K562 treated with DMSO at 1 percent for 4 hours (cell line): Measurements from ENCODE around the gene ZNF174. TPM values are rescaled to one million over a fixed set of nuclear protein-coding genes. Genes with fewer than 3 reads are reported as not detected.

Experiments
- total RNA-seq: library from RNA; unstranded; fragments of 300-600 nt; gene quantifications from 2 replicates; pipeline ENCODE4 v1.2.3, GENCODE V29; 2022; ENCODE audit not compliant: insufficient read depth

ZNF174 gene
- 10.9 and 14.2 TPM in 2 replicates for total RNA-seq

DNA sequence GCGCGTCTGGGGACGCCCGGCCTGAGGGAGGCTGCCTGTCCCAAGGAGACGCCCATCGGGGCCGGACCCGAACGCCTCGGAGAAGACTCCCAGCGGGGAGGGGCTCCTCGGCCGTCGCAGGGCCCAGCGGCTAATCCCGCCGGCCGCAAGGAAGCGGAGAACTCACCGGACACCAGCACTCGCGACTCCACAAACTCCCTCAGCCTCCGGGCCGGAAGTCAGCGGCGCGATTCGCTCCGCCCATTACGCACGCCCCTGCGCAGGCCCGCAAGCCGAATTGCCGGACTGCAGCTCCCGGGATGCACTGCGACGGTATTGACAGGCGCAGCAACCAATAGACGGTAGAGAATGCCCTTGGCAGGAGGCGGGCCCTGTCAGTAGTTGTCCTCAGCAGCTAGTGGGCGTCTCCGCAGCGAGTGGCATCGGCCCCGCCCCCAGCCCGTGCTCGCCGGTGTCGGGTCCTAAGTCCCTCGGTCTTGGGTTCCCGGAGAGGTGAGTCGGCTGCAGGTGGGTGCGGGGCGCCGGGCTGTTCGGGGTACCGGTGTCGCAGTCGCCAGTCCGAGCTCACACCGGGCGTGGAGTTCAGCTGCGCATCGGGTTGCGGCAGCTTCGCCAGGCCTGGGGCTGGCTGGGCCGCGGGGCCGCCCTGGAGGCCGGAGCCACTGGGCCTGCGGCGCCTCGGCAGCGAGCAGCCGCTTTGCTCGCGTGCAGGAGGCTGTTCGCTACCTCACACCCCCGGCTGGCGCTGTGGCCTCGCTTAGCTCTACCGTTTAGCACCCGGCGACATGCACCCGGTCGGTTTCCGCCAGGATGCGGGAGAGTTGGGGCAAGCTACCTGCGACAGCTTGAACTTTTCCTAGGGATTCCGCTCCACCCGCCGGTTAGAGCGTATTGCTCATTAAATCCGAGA is at the start of gene ZNF174, which contains the start of gene ZSCAN32:
Gene ZNF174 (plus strand): TSS at position 437 of the 910 bp plus-strand sequence. CDS start 790 bp downstream, outside the sequence.
Gene ZSCAN32 (minus strand): TSS at position 226 of the 910 bp plus-strand sequence. CDS start 3,447 bp downstream, outside the sequence.

DNA sequence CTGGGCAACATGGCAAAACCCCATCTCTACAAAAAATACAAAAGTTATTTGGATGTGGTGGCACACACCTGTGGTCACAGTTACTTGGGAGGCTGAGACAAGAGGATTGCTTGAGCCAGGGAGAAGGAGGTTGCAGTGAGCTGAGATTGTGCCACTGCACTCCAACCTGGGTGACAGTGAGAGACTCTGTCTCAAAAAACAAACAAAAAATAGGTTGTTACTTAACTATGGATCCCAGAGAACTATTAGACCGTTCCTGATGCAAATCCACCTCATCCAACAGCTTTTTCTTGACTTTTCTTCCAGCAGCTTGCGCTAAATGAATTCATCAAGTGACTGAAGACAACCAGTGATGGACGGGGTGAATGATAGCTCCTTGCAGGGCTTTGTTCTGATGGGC is 45.4 kb upstream of the ZNF174 start, which contains the start of gene OR2C1:
Gene OR2C1 (plus strand): TSS at position 301 of the 400 bp plus-strand sequence. CDS start 52 bp downstream, at position 353.

DNA sequence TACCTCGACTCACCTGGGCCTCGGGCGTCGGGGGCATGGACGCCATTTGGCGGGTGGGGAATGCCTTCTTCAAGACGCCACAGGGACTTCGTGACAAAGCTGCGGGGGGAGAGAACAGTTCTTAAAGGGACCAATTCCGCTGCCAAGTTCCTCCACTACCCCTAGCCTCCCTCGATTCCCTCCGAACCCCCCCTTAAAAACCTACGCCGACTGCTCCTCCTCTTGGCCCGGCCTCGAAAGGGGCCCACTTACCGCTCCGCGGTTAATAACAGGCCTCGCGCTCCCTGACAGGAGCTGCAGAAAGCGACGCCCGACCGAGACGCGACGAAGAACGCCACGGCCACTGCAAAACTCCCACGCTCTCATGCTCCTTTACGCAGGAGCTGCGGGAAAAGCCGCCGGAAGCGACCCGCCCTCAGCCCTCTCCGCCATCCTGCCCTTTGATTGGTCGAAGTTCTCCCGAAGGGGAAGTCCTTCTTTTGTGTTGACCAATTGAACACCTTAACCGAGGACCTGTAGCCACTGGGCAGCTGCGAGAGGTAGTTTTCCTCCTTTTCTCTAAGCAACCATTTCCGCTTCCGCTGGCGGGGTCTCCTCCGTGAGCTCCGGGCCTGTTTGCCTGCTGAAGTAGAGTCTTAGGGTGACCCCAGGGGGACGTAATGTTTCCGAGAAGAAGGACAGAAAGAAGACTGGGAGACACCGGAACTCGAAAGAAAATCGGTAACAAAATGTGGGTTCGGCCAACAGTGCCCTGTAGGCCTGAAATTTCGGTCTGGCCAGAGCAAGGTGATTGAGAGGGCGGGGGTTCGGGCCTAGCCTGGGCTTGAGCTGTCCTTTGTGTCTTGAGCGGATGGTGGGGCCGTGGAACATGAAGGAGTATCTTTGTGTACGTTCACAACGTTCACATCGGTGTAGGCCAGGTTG is 42.4 kb downstream of the ZNF174 start, which contains the start of the genes NAA60 and ZNF597:
Gene NAA60 (plus strand): TSS at position 573 of the 924 bp plus-strand sequence. CDS start 32,548 bp downstream, outside the sequence.
Gene ZNF597 (minus strand): TSS at position 397 of the 924 bp plus-strand sequence. CDS start 351 bp downstream, at position 46.

Other genes with a start within 250 kb of the ZNF174 start
- gene OR1F1, start 213.0 kb upstream of the ZNF174 start, total RNA-seq = not detected in 2 replicates
- gene ZNF200, start 166.1 kb upstream of the ZNF174 start, total RNA-seq = 8.6 and 14.7 TPM in 2 replicates
- not detected in 2 replicates for gene MEFV, start 144.6 kb upstream of the ZNF174 start, total RNA-seq
- gene ZNF263, start 117.7 kb upstream of the ZNF174 start, total RNA-seq = 27.5 and 30.6 TPM in 2 replicates
- gene TIGD7, start 95.8 kb upstream of the ZNF174 start, total RNA-seq = 0.86 and 0.98 TPM in 2 replicates
- 6.4 and 9.8 TPM in 2 replicates for gene ZNF75A, start 95.7 kb upstream of the ZNF174 start, total RNA-seq
- gene OR2C1, start 45.3 kb upstream of the ZNF174 start, total RNA-seq = not detected in 2 replicates
- gene ZSCAN32, start 211 bp upstream of the ZNF174 start, total RNA-seq = 10.3 and 11.8 TPM in 2 replicates
- gene ZNF597, start 42.3 kb downstream of the ZNF174 start, total RNA-seq = 0.34 and 0.56 TPM in 2 replicates
- 37.2 and 45.1 TPM in 2 replicates for gene NAA60, start 42.5 kb downstream of the ZNF174 start, total RNA-seq
- not detected in 2 replicates for gene C16orf90, start 94.3 kb downstream of the ZNF174 start, total RNA-seq
- gene CLUAP1, start 99.8 kb downstream of the ZNF174 start, total RNA-seq = 1.1 and 3.4 TPM in 2 replicates
- 0.13 TPM in 1 of 2 replicates, not detected in the other for gene NLRC3, start 176.2 kb downstream of the ZNF174 start, total RNA-seq
- gene SLX4, start 210.4 kb downstream of the ZNF174 start, total RNA-seq = 3.3 and 4.5 TPM in 2 replicates